Measurements from ENCODE around the gene RACK1. TPM values are rescaled to one million over a fixed set of nuclear protein-coding genes. Genes with fewer than 3 reads are reported as not detected.
A peak's percentile ranks its signal among the peaks of the same experiment; 100 is the strongest.

The RACK1 gene
- polyA plus RNA-seq, 1 of the 3 experiments (the other 2 are of a cell fraction) = 4,715 TPM

- Histone ChIP-seq H3K9me3 (no peaks in the 10 kb centered on the region), H3K4me1 (ENCODE audit: control insufficient read depth in 1 of 2, insufficient read depth in 2 of 2, low read depth in 1 of 2, low read length in 1 of 2) (peaks cover 10 to 24% of the 10 kb centered on the region in 2 experiments; a peak in 2 of 4 replicates), H3F3A (replicated peaks; ENCODE audit: insufficient read depth) (peaks cover 82% of the 10 kb centered on the region), H3K9me2 (no peaks in the 10 kb centered on the region), H3K27ac (ENCODE audit: low read depth in 2 of 2, low read length in 1 of 2) (peak overlapping the region in 1 of 2 experiments; percentile 96; a peak in 1 of 4 replicates), H2AFZ (ENCODE audit: low read depth) (no peak overlapping the region), H4K20me1 (ENCODE audit: insufficient read depth) (peaks cover 70% of the 10 kb centered on the region), H3K9ac (no peak overlapping the region), H3K27me3 (ENCODE audit: insufficient read depth) (no peaks in the 10 kb centered on the region), H3K79me2 (ENCODE audit: insufficient read depth) (peaks cover 50% of the 10 kb centered on the region), H3K4me3 (ENCODE audit: low read depth in 2 of 2, low read length in 1 of 2) (no peak overlapping the region), H3K4me2 (no peak overlapping the region), H3K36me3 (replicated peaks in 1 of 2; ENCODE audit: control insufficient read depth in 1 of 2, insufficient read depth in 2 of 2, low read length in 1 of 2) (peaks cover 74 to 75% of the 10 kb centered on the region in 2 experiments)
- DNase-seq = no peak
- CTCF ChIA-PET = no interaction called here
- TF ChIP-seq POLR2AphosphoS5 (IDR thresholded peaks at IDR 0.05; ENCODE audit: low read depth, low read length) (no peak), NRF1 (IDR thresholded peaks at IDR 0.05; ENCODE audit: low read depth, low read length) (no peak), GATA2 (CRISPR knock-in tag; IDR thresholded peaks at IDR 0.05) (no peak), MAX (IDR thresholded peaks at IDR 0.05; ENCODE audit: low read depth) (no peak), RFX5 (IDR thresholded peaks at IDR 0.05; ENCODE audit: low read length) (no peak), TAF1 (IDR thresholded peaks at IDR 0.05; ENCODE audit: borderline replicate concordance, low read depth, low read length) (no peak), TCF12 (IDR thresholded peaks at IDR 0.05) (no peak), EZH2phosphoT487 (IDR thresholded peaks at IDR 0.05; ENCODE audit: borderline replicate concordance, low read depth) (no peak), FOXM1 (IDR thresholded peaks at IDR 0.05; ENCODE audit: low read depth) (no peak), REST (IDR thresholded peaks at IDR 0.05; ENCODE audit: low read depth, low read length) (no peak), RCOR1 (IDR thresholded peaks at IDR 0.05; ENCODE audit: low read length) (no peak), USF1 (IDR thresholded peaks at IDR 0.05; ENCODE audit: borderline replicate concordance, low read depth) (no peak), SIN3A (IDR thresholded peaks at IDR 0.05; ENCODE audit: borderline replicate concordance, low read depth, low read length) (no peak), FOXJ3 (CRISPR knock-in tag; IDR thresholded peaks at IDR 0.05) (no peak), ELF1 (IDR thresholded peaks at IDR 0.05) (no peak), USF2 (IDR thresholded peaks at IDR 0.05; ENCODE audit: borderline replicate concordance, low read depth, low read length) (no peak), CTCF (IDR thresholded peaks at IDR 0.05) (no peak), FOSL2 (IDR thresholded peaks at IDR 0.05; ENCODE audit: borderline replicate concordance, low read depth) (no peak), EP300 (IDR thresholded peaks at IDR 0.05; ENCODE audit: borderline replicate concordance in 1 of 2, low read depth in 1 of 2, low read length in 1 of 2) (no peak)
- POLR2A ChIA-PET = interaction anchor here (1.3 kb wide), 1 partner anchor 14 kb away, joined by 7 read pairs; the partner anchor contains the start of gene TRIM41
- WGBS (ENCODE audit: low lambda C conversion rate) = 92% methylated on average over 5 of the region's 5 CpGs
Measured at GRCh38 chr5:181237729-181238385, 5.8 kb downstream of the RACK1 start.
